ENCODE results near the gene PPM1N.

Gene PPM1N

DNA sequence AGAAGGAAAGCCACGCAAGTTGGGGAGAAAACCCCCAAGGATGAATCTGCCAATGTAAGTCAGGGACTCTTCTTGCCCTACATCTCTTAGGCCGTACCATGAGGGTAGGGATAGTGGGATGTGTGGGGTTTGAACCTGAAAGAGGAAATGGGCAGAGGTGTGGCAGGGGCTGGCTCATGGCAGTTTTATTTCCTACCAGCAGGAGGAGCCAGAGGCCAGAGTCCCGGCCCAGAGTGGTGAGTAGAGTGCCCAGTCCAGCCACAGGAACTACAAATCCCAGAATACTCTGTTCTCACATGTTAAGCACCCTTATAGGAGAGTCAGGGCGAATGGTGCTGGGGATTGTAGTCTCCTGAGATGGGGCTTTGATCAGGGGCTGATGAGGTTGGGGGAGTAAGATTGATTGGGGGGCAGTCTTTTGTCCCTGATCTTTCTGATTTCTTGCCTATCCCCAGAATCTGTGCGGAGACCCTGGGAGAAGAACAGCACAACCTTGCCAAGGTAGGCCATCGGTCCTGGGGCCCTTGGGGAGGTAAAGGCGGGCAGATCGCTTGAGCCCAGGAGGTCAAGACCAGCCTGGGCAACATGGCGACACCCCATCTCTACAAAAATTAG lies 25.5 kb downstream of the PPM1N start:
- Histone ChIP-seq H3K79me2 (ENCODE audit: low read length) (no peaks in the 10 kb centered on the region), H3K27ac (ENCODE audit: low read length) (no peak overlapping the region), H4K20me1 (ENCODE audit: insufficient read depth, low read length) (no peaks in the 10 kb centered on the region), H3K4me1 (ENCODE audit: low read length) (0 out of 2 replicates have a peak, but pooled peaks cover 3% of the 10 kb centered on the region), H2AFZ (ENCODE audit: low read length) (no peak overlapping the region), H3F3A (ENCODE audit: insufficient read depth, low read length) (no peaks in the 10 kb centered on the region), H3K9ac (ENCODE audit: low read length) (no peak overlapping the region), H3K9me3 (replicated peaks; ENCODE audit: insufficient read depth, low read length) (no peaks in the 10 kb centered on the region), H3K27me3 (replicated peaks; ENCODE audit: insufficient read depth, low read length) (no peaks in the 10 kb centered on the region), H3K4me2 (ENCODE audit: low read depth, low read length) (no peak overlapping the region), H3K9me2 (replicated peaks; ENCODE audit: insufficient read depth, low read length) (no peaks in the 10 kb centered on the region), H3K4me3 (ENCODE audit: low read length) (no peak overlapping the region), H3K36me3 (replicated peaks; ENCODE audit: insufficient read depth, low read length) (no peaks in the 10 kb centered on the region; the same call in 1 of the 2 replicates)
- TF ChIP-seq EZH2 (optimal IDR thresholded peaks at IDR 0.05; ENCODE audit: low read depth, low read length) (no peak), EZH2phosphoT487 (IDR thresholded peaks at IDR 0.05; ENCODE audit: low read length) (no peak)
- TF ChIP-seq, protein P1, sequence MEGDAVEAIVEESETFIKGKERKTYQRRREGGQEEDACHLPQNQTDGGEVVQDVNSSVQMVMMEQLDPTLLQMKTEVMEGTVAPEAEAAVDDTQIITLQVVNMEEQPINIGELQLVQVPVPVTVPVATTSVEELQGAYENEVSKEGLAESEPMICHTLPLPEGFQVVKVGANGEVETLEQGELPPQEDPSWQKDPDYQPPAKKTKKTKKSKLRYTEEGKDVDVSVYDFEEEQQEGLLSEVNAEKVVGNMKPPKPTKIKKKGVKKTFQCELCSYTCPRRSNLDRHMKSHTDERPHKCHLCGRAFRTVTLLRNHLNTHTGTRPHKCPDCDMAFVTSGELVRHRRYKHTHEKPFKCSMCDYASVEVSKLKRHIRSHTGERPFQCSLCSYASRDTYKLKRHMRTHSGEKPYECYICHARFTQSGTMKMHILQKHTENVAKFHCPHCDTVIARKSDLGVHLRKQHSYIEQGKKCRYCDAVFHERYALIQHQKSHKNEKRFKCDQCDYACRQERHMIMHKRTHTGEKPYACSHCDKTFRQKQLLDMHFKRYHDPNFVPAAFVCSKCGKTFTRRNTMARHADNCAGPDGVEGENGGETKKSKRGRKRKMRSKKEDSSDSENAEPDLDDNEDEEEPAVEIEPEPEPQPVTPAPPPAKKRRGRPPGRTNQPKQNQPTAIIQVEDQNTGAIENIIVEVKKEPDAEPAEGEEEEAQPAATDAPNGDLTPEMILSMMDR (IDR thresholded peaks at IDR 0.05; ENCODE audit: low read length): peak; percentile 90
- peak; percentile 88 for DNase-seq

DNA sequence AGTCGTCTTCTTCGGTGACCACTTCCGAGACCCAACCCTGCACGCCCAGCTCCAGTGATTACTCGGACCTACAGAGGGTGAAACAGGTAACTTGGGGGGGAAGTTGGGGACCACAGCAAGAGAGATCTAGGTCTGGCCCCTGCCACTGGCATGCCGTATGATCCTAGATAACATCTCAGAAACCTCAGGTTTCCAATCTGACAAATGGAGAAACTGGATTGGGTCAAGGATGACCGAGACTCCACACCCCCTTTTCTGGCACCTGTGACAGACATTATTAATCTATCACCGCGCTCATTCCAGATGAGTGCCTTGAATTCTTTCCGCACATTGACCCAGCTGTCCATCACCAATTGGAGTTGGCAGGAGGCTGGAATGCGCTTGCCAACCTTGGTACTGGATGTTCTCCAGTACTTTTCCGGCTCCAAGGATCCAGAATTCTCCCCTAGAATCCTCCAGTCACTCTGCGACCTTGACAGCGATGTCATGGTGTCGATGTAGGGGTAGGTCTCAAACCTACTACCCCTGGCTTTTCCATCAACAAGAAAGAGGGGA lies 26.4 kb downstream of the PPM1N start:
- H3K4me2 ChIP-seq (ENCODE audit: low read depth, low read length): no peak overlapping the region
- no peak overlapping the region for H3K27ac ChIP-seq (ENCODE audit: low read length)
- H3K4me1 ChIP-seq (ENCODE audit: low read length): 0 out of 2 replicates have a peak, but pooled peaks cover 3% of the 10 kb centered on the region

DNA sequence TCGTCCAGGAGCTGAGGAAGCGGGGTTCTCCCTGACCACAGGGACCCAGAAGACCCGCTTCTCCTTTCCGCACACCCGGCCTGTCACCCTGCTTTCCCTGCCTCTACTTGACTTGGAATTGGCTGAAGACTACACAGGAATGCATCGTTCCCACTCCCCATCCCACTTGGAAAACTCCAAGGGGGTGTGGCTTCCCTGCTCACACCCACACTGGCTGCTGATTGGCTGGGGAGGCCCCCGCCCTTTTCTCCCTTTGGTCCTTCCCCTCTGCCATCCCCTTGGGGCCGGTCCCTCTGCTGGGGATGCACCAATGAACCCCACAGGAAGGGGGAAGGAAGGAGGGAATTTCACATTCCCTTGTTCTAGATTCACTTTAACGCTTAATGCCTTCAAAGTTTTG lies 27.9 kb downstream of the PPM1N start:
- no peaks in the 10 kb centered on the region for H3K79me2 ChIP-seq (ENCODE audit: low read length)
- no peak overlapping the region for H3K9ac ChIP-seq (ENCODE audit: low read length)
- 0 out of 2 replicates have a peak, but pooled peaks cover 3% of the 10 kb centered on the region for H3K4me1 ChIP-seq (ENCODE audit: low read length)
- no peaks in the 10 kb centered on the region for H3K9me2 ChIP-seq (replicated peaks; ENCODE audit: insufficient read depth, low read length)
- TF ChIP-seq, protein P1 (IDR thresholded peaks at IDR 0.05; ENCODE audit: low read length): no peak
- no peak for TF ChIP-seq EZH2phosphoT487 (IDR thresholded peaks at IDR 0.05; ENCODE audit: low read length)
- no peak for TF ChIP-seq EZH2 (optimal IDR thresholded peaks at IDR 0.05; ENCODE audit: low read depth, low read length)
- no peaks in the 10 kb centered on the region; the same call in 1 of the 2 replicates for H3K36me3 ChIP-seq (replicated peaks; ENCODE audit: insufficient read depth, low read length)
- no peaks in the 10 kb centered on the region for H4K20me1 ChIP-seq (ENCODE audit: insufficient read depth, low read length)
- H3K4me2 ChIP-seq (ENCODE audit: low read depth, low read length): no peak overlapping the region
- no peaks in the 10 kb centered on the region for H3K9me3 ChIP-seq (replicated peaks; ENCODE audit: insufficient read depth, low read length)
- H3K27ac ChIP-seq (ENCODE audit: low read length): no peak overlapping the region
- no peaks in the 10 kb centered on the region for H3K27me3 ChIP-seq (replicated peaks; ENCODE audit: insufficient read depth, low read length)
- no peak for DNase-seq
- no peak overlapping the region for H3K4me3 ChIP-seq (ENCODE audit: low read length)
- no peak overlapping the region for H2AFZ ChIP-seq (ENCODE audit: low read length)
- no peaks in the 10 kb centered on the region for H3F3A ChIP-seq (ENCODE audit: insufficient read depth, low read length)

More for the DNA sequence above, 26.4 kb downstream of the PPM1N start:
- Histone ChIP-seq H3F3A (ENCODE audit: insufficient read depth, low read length) (no peaks in the 10 kb centered on the region), H3K9me3 (replicated peaks; ENCODE audit: insufficient read depth, low read length) (no peaks in the 10 kb centered on the region), H3K36me3 (replicated peaks; ENCODE audit: insufficient read depth, low read length) (no peaks in the 10 kb centered on the region; the same call in 1 of the 2 replicates), H4K20me1 (ENCODE audit: insufficient read depth, low read length) (no peaks in the 10 kb centered on the region), H3K79me2 (ENCODE audit: low read length) (no peaks in the 10 kb centered on the region), H3K27me3 (replicated peaks; ENCODE audit: insufficient read depth, low read length) (no peaks in the 10 kb centered on the region), H3K4me3 (ENCODE audit: low read length) (no peak overlapping the region), H2AFZ (ENCODE audit: low read length) (no peak overlapping the region), H3K9ac (ENCODE audit: low read length) (no peak overlapping the region), H3K9me2 (replicated peaks; ENCODE audit: insufficient read depth, low read length) (no peaks in the 10 kb centered on the region)
- no peak for TF ChIP-seq EZH2 (optimal IDR thresholded peaks at IDR 0.05; ENCODE audit: low read depth, low read length)
- DNase-seq: no peak

DNA sequence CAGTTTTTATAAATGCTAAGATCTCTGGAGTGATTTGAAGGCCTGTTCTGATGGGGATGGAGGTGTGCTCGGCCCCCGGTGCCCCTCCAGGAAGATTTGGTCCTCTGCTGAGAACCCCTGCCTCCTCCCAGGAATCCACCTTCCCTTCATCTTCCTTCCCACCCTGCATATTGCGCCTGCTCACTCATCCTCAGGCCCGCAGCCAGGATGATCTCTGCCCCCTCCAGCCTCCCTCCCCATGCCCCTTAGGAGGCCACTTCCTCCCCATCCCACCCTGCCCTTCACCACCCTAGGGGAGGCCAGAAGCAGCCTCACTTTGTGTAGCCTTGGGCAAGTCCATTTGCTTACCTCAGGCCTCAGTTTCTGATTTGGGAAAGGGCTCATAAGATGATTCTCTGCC lies 28.7 kb downstream of the PPM1N start:
- Histone ChIP-seq H3K9ac (ENCODE audit: low read length) (no peak overlapping the region), H4K20me1 (ENCODE audit: insufficient read depth, low read length) (no peaks in the 10 kb centered on the region), H3K4me1 (ENCODE audit: low read length) (0 out of 2 replicates have a peak, but pooled peaks cover 3% of the 10 kb centered on the region), H3K9me2 (replicated peaks; ENCODE audit: insufficient read depth, low read length) (no peaks in the 10 kb centered on the region), H3F3A (ENCODE audit: insufficient read depth, low read length) (no peaks in the 10 kb centered on the region), H3K27me3 (replicated peaks; ENCODE audit: insufficient read depth, low read length) (no peaks in the 10 kb centered on the region), H3K9me3 (replicated peaks; ENCODE audit: insufficient read depth, low read length) (no peaks in the 10 kb centered on the region), H3K27ac (ENCODE audit: low read length) (no peak overlapping the region), H3K79me2 (ENCODE audit: low read length) (no peaks in the 10 kb centered on the region), H2AFZ (ENCODE audit: low read length) (no peak overlapping the region), H3K36me3 (replicated peaks; ENCODE audit: insufficient read depth, low read length) (no peaks in the 10 kb centered on the region; the same call in 1 of the 2 replicates), H3K4me3 (ENCODE audit: low read length) (no peak overlapping the region), H3K4me2 (ENCODE audit: low read depth, low read length) (no peak overlapping the region)
- DNase-seq: no peak
- TF ChIP-seq EZH2phosphoT487 (IDR thresholded peaks at IDR 0.05; ENCODE audit: low read length) (no peak), EZH2 (optimal IDR thresholded peaks at IDR 0.05; ENCODE audit: low read depth, low read length) (no peak)
